NCI-H2196 (cell line): ENCODE results near the gene RNU6-8.

ENCODE experiments used
- DNase-seq: peaks from one replicate; lab custom pipeline; 2025; ENCODE audit not compliant: unreplicated experiment; lab: John Stamatoyannopoulos, UW

The RNU6-8 gene

DNA sequence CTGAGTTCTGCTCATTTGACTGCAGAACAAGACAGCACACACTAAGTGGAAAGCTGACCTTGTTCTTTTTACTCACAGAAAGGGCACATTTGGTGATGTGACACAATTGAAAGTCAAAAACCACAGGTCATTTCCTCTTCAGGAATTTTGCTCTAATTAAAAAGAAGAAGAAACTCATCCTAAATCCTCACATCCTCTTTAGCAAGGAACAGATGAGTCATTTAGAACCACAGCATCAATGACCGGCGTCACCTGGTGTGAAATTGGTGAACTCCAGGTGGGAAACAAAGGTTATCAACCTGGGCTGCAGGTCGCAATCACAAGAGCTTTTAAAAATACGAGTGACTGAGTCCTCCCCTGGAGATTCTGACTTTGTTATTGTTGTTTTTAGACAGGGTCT is 2.9 kb upstream of the RNU6-8 start:
- no peak for DNase-seq

DNA sequence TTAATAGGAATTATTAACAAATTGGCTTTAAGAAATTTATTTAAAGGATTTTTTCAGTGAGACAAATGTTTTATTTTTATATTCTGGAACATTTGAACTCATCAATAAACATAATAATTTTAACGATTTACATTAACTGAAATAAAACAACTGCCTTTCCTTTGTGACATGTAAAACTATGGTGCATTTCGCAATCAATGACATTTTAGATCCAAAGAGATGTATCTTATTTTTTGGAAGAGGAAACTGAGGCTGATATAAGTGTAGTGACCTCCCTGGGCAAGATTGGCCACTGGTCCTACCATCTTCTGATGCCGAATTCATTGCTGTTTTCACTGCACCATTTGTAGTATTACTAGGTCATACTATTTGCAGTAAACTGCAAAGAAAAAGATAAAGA is 2.5 kb upstream of the RNU6-8 start:
- DNase-seq: no peak

- peak; percentile 32 for DNase-seq
Observed at GRCh38 chr14:32203928-32204357, 874 bp upstream of the RNU6-8 start.

GRCh38 chr14:32202491-32202997 is 525 bp downstream of the RNU6-8 start:
- DNase-seq: no peak

DNA sequence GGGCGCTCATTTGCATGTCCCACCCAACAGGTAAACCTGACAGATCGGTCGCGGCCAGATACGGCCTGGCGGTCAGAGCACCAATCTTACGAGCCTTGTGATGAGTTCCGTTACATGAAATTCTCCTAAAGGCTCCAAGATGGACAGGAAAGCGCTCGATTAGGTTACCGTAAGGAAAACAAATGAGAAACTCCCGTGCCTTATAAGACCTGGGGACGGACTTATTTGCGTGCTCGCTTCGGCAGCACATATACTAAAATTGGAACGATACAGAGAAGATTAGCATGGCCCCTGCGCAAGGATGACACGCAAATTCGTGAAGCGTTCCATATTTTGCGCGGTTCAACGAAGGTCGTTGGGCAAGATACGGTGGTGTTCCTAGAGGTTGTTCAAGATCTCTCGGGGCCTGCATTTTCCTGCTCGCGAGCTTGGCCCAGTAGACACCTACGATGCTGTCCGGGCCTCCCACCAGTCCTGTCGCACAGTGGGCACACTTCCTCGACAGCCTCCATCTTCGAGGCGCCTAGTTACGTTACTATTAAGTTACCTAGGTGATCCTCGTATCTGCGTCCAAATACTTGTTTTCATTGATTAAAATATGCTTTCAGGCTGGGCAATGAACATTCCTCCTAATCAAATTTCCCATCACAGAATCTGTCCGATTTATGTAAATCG is 1.1 kb downstream of the RNU6-8 start, which contains the start of gene RNU6-7:
Gene RNU6-7, plus strand, starts transcription at position 230 of the 675 bp plus-strand sequence.
- peak; percentile 43 for DNase-seq

- peak; percentile 91 for DNase-seq
Observed at GRCh38 chr14:32201193-32201815, 1.8 kb downstream of the RNU6-8 start.

DNA sequence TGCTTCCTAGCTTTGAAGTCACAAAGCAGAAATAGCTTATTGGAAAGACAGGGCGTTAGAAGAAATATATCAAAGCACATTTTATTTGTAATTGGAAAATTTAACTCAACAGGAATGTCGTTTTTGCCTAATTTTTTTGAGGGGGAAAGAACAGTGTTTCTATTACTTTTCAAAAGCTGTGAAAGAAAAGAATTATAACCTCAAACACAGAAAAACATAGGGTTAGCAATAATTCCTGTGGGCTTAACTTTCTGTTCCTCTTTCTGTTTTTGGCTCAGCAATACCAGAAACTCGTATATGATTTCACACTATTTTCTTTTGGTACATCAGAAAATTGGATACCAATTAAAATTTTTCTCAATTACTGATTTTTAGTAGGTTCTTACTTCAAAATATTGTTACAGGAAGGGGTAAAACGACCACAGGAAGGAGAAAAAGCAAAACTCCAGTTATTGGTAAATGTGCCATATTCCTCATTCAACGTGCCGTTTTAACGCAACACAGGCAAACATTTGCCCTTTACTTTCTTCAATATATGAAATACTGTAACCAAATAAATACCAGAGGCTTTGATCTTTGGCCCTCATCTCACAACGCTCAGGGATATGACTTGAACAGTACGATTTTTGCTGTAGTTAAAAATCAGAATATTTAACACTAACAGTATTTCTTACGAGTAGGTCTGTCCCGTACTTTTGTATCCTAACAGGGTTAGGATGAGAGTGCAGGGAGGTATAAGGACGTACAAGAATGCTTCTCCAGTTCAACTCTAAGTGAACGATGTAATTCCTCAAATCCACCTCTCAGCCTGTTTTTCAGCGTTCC is 2.5 kb downstream of the RNU6-8 start:
- DNase-seq: no peak

DNA sequence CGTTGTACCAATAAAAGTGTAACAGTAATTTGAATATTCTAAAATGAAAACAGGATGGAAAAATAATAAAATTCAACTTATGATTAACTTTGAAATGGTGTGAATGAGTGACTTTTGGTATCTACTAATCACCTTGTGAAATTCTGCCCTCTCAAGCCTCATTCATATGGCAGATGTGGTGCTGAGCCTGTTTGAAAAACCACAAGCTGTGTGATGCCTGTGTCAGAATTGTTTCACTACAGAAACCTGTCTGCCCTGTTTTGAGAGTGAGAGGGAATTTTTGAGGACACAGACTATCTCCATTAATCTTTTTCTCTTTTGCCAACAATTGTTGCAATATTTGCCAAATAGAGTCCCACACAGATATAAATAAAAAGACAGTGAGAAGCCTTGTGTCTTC is 5.2 kb downstream of the RNU6-8 start:
- DNase-seq: no peak

DNA sequence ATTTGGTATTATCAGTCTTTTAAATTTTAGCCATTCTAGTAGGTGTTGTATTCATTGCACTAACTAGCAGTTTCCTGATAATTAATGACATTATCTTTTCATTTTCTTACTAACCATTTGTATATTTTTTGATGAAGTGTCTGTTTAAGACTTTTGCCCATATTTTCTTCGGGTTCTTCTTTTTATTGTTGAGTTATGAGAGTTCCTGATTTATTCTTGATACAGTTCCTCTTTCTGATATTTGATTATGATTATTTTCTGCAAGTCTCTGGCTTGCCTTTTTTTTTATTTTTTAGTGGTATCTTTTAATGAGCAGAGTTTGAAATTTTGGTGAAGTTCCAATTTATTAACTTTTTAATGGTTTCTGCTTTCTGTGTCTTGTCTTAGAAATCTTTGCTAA is 7.4 kb downstream of the RNU6-8 start:
- no peak for DNase-seq

GRCh38 chr14:32193532-32193931 is 9.5 kb downstream of the RNU6-8 start:
- DNase-seq: no peak

GRCh38 chr14:32192712-32193373 is 10.2 kb downstream of the RNU6-8 start:
- DNase-seq: no peak

DNA sequence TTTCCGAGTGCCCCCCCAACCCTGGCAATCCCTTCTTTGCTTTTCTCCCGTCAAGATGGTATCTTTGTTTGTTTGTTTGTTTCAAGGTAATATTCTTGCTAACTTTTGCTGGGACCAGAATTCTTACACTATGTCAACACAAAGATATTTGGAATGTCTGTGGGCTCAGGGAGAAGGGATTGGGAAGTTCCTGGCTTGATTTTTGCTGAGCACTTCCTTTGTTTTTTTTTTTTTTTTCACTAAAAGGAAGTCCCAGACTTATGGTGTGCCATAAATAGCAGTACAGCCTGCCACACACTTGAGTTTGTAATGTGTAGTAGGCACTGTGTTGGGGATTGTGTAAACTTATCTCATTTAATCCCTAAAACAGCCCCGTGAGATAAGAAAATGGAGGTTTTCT is 12.4 kb downstream of the RNU6-8 start:
- DNase-seq: no peak

DNA sequence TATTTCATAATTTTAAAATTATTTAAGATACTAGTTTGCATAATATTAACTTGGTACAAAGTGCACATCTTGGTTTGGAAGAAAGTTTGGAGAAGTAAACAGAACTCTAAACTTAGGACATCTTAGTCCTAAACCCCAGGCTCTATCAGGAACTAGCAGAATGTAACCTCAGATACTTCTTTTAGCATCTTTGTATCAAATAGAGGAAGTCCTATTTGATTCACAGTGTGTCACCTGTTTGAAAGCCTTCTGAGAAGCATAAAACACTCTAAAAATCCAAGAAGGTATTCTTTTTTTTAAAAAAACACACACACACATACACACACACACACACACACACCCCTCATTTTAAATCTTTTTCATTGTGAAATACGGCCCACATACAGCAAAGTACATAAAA is 13.3 kb downstream of the RNU6-8 start:
- DNase-seq: no peak

DNA sequence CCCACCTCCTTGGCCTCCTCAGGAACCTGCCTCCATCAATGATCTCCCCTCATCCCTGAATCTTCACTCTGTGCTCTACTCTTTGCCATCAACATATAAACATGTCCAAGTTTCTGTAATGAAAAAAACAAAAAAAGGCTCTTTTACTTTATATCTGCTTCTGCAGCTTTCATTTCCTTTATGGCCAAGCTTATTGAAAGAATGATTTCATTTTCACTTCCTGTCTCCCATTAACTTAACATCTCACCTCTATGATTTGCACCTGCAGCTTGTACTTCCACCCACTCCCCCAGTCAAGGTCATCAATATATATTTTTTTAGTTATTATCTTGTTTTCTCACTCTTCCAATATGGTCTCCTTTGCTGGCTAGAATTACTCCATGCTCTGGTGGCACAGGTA is 16.8 kb downstream of the RNU6-8 start:
- DNase-seq: no peak

GRCh38 chr14:32185097-32185496 is 18.0 kb downstream of the RNU6-8 start:
- no peak for DNase-seq

DNA sequence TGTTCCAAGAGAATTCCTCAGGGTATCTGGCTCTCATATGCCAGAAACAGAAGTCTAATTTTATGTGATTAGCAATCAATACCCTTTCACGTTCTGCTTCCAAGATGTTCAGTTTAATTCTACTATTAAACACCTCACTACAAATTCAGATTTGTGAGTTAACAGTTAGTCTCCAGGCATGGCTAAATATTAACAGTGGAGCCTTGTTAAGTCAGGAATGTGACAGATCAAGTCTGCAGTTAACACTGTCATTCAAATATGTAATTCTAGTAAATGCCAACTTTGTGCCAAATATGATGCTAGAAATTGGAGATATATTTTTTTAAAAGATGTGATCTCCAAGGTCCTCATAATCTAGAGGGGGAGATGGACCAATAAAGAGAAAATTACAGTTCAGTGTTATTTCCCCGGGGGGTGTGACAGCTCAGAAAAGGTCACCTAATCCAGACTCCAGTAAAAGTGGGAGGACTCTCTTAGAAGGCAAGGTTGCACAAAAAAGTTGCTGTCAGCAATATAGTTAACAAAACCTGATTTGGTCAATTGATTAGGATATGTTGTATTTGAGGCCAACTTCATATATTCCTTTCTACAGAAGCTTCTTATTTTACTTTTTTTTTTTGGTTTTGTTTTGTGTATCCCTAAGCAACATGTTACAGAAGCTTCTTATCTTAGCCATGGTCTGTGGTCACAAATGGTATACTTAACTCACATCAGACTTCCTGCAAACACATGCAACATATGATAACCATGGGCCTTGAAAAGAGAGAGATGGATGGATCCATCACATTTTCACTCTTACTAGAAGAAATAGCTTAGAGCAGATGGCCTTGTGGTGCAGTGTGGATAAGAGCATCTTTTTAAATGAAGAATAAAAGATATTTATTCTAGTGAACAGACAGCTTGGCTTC is 19.7 kb downstream of the RNU6-8 start:
- no peak for DNase-seq

DNA sequence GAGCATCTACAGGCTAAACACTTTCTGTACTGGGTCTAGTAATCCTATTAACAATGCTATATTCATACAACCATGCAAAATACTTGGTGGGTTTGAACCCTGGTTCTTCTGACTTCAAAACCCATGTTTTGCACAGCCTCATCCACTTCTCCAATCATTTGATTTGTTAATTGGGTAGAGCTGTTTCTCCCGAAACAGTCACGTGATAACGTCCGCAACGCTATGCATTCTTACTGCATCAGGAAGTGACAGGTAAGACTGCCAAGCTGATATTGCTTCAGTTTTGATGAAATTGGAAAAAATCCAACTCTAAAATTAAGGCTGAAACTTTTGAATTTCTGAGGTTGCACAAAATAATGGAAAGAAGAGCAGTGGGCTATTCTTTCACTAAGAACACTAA is 31.6 kb downstream of the RNU6-8 start:
- DNase-seq: no peak

- DNase-seq: no peak
Observed at GRCh38 chr14:32169191-32169590, 33.9 kb downstream of the RNU6-8 start.

DNA sequence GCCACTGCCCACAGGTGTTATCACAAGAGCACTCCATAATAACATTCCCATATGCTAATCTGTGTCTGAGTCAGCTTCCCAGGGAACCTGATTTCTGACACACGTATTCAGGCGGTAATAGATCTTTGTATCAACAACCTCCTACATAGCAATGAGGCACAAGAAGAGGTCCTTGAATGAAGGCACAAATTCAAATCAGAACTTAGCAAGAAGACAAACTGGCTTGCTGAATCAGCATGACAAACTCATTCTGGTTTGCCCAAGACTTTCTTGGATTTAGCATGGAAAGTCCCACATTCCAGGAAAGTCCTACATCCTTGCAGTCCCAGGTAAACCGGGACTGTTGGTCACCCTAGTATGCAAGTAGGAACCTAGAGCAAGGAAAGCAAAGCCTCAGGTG is 35.2 kb downstream of the RNU6-8 start:
- DNase-seq: no peak

DNA sequence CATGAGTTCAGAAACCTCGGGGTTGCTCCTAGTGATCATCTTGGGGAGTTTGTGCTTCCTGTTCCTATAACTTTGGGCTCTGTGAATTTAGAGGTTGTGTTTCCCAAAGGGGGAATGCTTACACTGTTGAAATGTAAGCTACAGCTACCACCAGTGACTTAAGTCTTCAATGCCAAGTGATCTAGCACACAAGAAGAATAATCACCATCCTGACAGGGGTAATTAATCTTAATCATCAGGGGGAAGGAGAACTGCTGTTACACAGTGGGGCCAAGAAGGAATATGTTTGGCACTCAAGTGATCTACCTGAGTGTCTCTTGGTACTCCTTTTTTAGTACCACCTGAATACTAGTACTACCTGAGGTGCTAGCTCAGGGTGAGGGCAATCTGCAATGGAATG is 36.1 kb downstream of the RNU6-8 start:
- no peak for DNase-seq
